IPS-NIHi11 (cell line): ENCODE measurements around the gene NOTUM.

Source experiments
- DNase-seq: peaks from one replicate; pipeline ENCODE4 v3.0.0; 2012; ENCODE audit warnings: mixed read lengths, low spot score

NOTUM gene

DNA sequence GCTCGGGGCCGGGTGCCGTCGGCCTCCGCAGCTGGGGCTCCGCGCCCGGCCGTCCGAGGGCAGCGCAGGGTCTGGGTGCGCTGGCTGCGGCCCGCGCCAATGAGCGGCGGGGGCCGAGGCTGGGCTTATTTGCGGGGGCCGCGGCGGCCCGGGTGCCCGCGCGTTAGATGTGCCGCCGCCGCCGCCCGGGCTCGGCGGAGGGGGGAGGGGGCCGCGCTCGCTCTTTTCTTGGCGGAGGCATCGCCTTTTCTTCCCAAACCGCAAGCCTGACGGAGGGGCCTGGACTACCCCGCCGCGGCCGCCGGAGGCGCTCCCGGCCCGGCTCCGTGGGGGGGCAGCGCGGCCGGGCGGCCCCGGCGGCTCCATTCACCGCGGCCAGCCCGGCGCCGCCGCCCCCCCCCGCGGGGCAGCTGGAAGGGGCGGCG lies at the start of gene NOTUM:
Gene NOTUM, minus strand, starts transcription at position 101 of the 425 bp plus-strand sequence. CDS start 278 bp downstream, outside the sequence.
- peak; percentile 85 for DNase-seq

GRCh38 chr17:82009413-82009812 lies 48.4 kb upstream of the NOTUM start:
- no peak for DNase-seq

- no peak for DNase-seq
These were observed 48.0 kb upstream of the NOTUM start for GRCh38 chr17:82008941-82009405.

- no peak for DNase-seq
These were observed 47.4 kb upstream of the NOTUM start for GRCh38 chr17:82008258-82008940.

DNA sequence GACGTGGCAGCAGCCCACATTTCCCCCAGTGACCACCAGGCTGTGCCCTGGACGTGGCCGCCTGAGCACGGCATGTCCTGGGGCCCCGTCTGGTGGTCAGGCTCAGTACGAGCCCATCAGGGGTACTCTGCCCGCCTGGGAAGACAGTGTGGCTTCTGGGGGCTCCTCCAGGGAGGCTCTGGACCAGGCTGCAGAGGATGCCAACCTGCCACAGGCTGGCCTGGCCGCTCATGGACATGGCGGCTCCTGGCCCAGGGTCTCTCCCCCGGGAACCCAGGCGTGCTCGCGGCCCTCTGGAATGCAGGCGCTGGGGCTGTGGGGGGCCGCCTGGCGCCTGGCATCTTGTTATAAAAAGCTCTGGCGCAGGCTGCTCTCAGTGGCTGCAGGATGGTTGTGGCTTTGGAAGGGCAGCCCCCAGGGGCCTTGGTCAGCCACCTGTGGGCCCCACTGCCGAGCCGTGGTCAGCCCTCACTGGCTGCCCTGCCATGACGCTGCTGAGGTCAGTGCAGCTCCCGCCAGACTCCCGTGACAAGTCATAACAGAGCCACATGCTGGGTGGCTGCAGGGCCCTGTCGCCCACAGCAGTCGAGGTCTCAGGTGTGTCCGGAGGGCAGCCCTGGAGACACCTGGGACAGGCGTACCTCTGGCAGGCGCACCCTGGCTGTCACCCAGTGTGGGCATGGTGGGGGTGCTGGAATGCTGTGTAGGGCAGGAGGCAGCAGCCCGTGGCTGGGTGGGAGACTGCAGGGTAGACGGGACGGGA lies 46.7 kb upstream of the NOTUM start:
- DNase-seq = no peak

- no peak for DNase-seq
These were observed 46.2 kb upstream of the NOTUM start for GRCh38 chr17:82007228-82007494.

GRCh38 chr17:82006468-82007227 lies 45.7 kb upstream of the NOTUM start:
- no peak for DNase-seq

GRCh38 chr17:82005701-82006348 lies 44.8 kb upstream of the NOTUM start:
- no peak for DNase-seq

GRCh38 chr17:82004517-82005455 lies 43.8 kb upstream of the NOTUM start:
- no peak for DNase-seq

- DNase-seq = peak; percentile 63
These were observed 42.7 kb upstream of the NOTUM start for GRCh38 chr17:82003411-82004381.

DNA sequence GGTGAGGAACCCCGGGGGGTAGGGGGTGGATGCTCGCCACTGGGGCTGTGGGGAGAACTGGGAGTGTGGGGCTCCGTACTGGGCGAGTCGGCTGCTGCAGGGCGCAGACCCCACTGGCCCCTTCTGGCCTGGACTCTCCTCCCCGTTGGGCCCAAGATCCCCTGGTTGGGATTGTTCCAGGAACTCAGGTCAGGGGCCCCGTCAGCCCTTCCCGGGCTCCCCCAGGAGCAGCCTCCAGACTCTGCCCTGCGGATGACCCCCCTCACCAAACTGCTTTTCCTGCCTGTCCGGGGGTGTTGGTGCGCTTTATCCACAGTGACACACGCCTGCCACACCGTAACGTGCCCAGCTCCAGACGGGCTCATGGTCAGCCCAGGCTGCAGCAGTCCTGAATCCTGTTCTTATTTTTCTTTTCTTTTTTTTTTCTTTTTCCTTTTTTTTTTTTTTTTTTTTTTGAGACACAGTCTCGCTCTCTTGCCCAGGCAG lies 40.6 kb upstream of the NOTUM start:
- DNase-seq = no peak

GRCh38 chr17:82000803-82001570 lies 40.0 kb upstream of the NOTUM start:
- DNase-seq = no peak

DNA sequence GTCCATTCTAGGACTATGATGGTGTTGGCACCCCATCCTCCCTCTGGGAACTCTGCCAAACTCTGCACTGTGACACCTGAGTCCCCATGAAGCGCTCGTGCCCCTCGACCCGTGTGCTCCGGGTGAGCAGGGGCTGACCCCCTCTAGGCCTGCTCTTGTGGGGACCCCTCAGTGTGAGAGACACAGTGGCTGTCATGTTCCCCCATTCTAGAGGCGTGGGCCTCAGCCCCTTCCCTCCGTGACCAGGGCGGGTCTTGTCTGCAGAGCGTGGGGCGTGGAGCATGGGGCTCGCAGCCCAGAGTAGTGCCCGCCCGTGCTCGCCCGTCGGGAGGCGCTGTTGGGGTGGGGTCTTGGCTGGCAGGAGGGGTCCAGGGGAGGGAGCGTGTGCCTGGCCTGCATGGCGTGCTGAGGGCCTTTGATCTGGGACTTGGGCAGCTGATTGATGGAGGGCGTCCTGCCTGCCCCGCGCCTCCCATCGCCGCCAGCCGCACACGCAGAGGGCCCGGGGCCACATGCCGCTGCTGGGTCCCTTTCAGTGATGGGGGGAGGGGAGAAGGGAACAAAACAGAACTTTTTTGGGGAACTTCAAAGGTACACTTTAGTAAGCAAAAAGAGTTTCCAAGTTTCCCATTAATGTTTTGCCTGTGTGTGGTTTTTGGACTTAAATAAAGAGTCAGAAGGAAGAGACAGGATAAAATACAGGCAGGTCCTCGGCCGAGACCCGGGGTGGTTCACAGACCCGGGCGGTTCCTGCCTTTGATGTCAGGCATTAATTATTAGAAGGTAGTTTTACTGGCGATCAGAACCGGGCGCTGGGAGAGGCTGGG lies 39.2 kb upstream of the NOTUM start:
- DNase-seq = no peak

GRCh38 chr17:81999587-81999975 lies 38.6 kb upstream of the NOTUM start:
- no peak for DNase-seq

GRCh38 chr17:81998691-81999438 lies 37.9 kb upstream of the NOTUM start:
- DNase-seq = no peak

GRCh38 chr17:81998212-81998611 lies 37.2 kb upstream of the NOTUM start:
- no peak for DNase-seq

- DNase-seq = no peak
These were observed 35.9 kb upstream of the NOTUM start for GRCh38 chr17:81996757-81997441.
